Thyroid gland (tissue), 4 donors: ENCODE results near the gene REG1B.

ENCODE experiments used
- POLR2A ChIP-seq, 2 donors: fragments of 450-650 bp; IDR thresholded peaks; one replicate each; pipeline ENCODE4 v1.6.1; 2017; ENCODE audit warnings: antibody characterized with exemption in 2 of 2, mild to moderate bottlenecking in 2 of 2, moderate library complexity in 1 of 2
- TF ChIP-seq, protein P1 (sequence below), 6 experiments: fragments of 200-600 bp in 3 of 6; fragments of 450-650 bp in 3 of 6; sonication (generic) in 3 of 6; IDR thresholded peaks; one replicate each; pipeline ENCODE4 v1.5.1; 2016 to 2019; ENCODE audit warnings: antibody characterized with exemption in 6 of 6, mild to moderate bottlenecking in 2 of 6, inconsistent platforms in 1 of 6, moderate library complexity in 1 of 6

DNA sequence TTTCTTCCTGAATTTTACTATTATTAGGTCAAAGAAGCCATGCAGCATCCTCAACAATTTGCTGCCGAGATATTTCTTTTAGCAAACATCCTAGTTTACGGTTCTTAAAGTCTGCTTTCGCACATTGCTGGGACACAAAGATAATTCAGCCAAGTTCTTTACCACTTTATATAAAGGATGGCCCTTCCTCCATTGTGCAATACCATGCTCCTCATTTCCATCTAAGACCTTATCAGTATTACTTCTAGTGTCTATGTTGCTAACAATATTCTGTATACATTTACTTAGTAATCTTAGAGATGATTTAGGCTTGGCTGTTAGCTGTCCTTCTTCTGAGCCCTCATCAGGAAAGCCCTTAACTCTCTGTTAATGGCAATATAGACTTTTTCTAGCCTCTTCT, 24.5 kb upstream of the REG1B start:
- TF ChIP-seq, protein P1, sequence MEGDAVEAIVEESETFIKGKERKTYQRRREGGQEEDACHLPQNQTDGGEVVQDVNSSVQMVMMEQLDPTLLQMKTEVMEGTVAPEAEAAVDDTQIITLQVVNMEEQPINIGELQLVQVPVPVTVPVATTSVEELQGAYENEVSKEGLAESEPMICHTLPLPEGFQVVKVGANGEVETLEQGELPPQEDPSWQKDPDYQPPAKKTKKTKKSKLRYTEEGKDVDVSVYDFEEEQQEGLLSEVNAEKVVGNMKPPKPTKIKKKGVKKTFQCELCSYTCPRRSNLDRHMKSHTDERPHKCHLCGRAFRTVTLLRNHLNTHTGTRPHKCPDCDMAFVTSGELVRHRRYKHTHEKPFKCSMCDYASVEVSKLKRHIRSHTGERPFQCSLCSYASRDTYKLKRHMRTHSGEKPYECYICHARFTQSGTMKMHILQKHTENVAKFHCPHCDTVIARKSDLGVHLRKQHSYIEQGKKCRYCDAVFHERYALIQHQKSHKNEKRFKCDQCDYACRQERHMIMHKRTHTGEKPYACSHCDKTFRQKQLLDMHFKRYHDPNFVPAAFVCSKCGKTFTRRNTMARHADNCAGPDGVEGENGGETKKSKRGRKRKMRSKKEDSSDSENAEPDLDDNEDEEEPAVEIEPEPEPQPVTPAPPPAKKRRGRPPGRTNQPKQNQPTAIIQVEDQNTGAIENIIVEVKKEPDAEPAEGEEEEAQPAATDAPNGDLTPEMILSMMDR (IDR thresholded peaks at IDR 0.05): no peak
- TF ChIP-seq POLR2A (IDR thresholded peaks at IDR 0.05): no peak
